H9 (cell line): ENCODE measurements around the gene FCSK. TPM values are rescaled to one million over a fixed set of nuclear protein-coding genes. Genes with fewer than 3 reads are reported as not detected.
"Not testable (repeated sequence)": the region's sequence is repeated elsewhere in the genome, so short reads cannot be mapped to it uniquely, and the experiment has no call there.

Source experiments
- DNase-seq: peaks from one replicate; pipeline ENCODE4 v3.0.0-alpha.2; 2017
- H2AFZ ChIP-seq: one replicate; pipeline ENCODE4 v1.6.1; 2013; ENCODE audit warnings: mild to moderate bottlenecking, low read length, control low read depth, moderate library complexity
- H2AK5ac ChIP-seq: 2 replicates; pipeline ENCODE4 v1.6.1; 2013; ENCODE audit warnings: low read length, control low read depth, mixed read lengths; ENCODE audit not compliant: insufficient read length
- H2BK120ac ChIP-seq: one replicate; pipeline ENCODE4 v1.6.1; 2013; ENCODE audit warnings: low read depth, mild to moderate bottlenecking, low read length, control low read depth, inconsistent platforms; ENCODE audit not compliant: poor library complexity, severe bottlenecking
- H2BK12ac ChIP-seq: 2 replicates; pipeline ENCODE4 v1.6.1; 2013; ENCODE audit warnings: low read length, control low read depth, mixed read lengths, low read depth; ENCODE audit not compliant: insufficient read length
- H2BK15ac ChIP-seq: 2 replicates; pipeline ENCODE4 v1.6.1; 2013; ENCODE audit warnings: low read depth, low read length, control low read depth
- H2BK20ac ChIP-seq: one replicate; pipeline ENCODE4 v1.6.1; 2013; ENCODE audit warnings: low read depth, mild to moderate bottlenecking, low read length, control low read depth, inconsistent platforms; ENCODE audit not compliant: poor library complexity, severe bottlenecking
- H2BK5ac ChIP-seq: 2 replicates; pipeline ENCODE4 v1.6.1; 2013; ENCODE audit warnings: low read length, control low read depth, mixed read lengths; ENCODE audit not compliant: insufficient read length
- H3K14ac ChIP-seq: 2 replicates; pipeline ENCODE4 v1.6.1; 2013; ENCODE audit warnings: low read length, control low read depth; ENCODE audit not compliant: insufficient read depth
- H3K18ac ChIP-seq: 2 replicates; pipeline ENCODE4 v1.6.1; 2013; ENCODE audit warnings: low read depth, mild to moderate bottlenecking, mixed read lengths, low read length, control low read depth; ENCODE audit not compliant: insufficient read length
- H3K23ac ChIP-seq: 2 replicates; pipeline ENCODE4 v1.6.1; 2013; ENCODE audit warnings: low read length, control low read depth, mixed read lengths, low read depth; ENCODE audit not compliant: insufficient read length
- H3K23me2 ChIP-seq: 2 replicates; pipeline ENCODE4 v1.6.1; 2013; ENCODE audit warnings: low read depth, mild to moderate bottlenecking, mixed read lengths, low read length, control low read depth; ENCODE audit not compliant: insufficient read length, poor library complexity, severe bottlenecking
- H3K27ac ChIP-seq: 2 replicates; pipeline ENCODE4 v1.5.1; 2013; ENCODE audit warnings: low read length, control low read depth, mixed read lengths, low read depth; ENCODE audit not compliant: insufficient read length
- H3K27me3 ChIP-seq: 2 replicates; pipeline ENCODE4 v1.6.1; 2013; ENCODE audit warnings: low read length, control low read depth, inconsistent platforms; ENCODE audit not compliant: insufficient read depth
- H3K4ac ChIP-seq: 2 replicates; pipeline ENCODE4 v1.6.1; 2013; ENCODE audit warnings: low read depth, mild to moderate bottlenecking, control low read depth, inconsistent platforms, low read length, moderate library complexity
- H3K4me1 ChIP-seq: 2 replicates; pipeline ENCODE4 v1.6.1; 2013; ENCODE audit warnings: low read length, control low read depth, inconsistent platforms; ENCODE audit not compliant: insufficient read depth
- H3K4me2 ChIP-seq: 2 replicates; pipeline ENCODE4 v1.6.1; 2013; ENCODE audit warnings: low read length, control low read depth, mixed read lengths; ENCODE audit not compliant: insufficient read length, insufficient read depth
- H3K56ac ChIP-seq: 2 replicates; pipeline ENCODE4 v1.6.1; 2013; ENCODE audit warnings: low read depth, mild to moderate bottlenecking, mixed read lengths, low read length, control low read depth; ENCODE audit not compliant: insufficient read length
- H3K79me1 ChIP-seq: 2 replicates; pipeline ENCODE4 v1.6.1; 2013; ENCODE audit warnings: low read depth, mild to moderate bottlenecking, moderate library complexity, low read length, control low read depth, inconsistent platforms; ENCODE audit not compliant: insufficient read depth, poor library complexity, severe bottlenecking
- H3K79me2 ChIP-seq: 2 replicates; pipeline ENCODE4 v1.6.1; 2013; ENCODE audit warnings: low read length, control low read depth, inconsistent platforms; ENCODE audit not compliant: insufficient read depth
- H3K9ac ChIP-seq: 2 replicates; pipeline ENCODE4 v1.6.1; 2013; ENCODE audit warnings: low read length, control low read depth, mixed read lengths; ENCODE audit not compliant: insufficient read length; ENCODE audit errors: extremely low read depth
- H3K9me3 ChIP-seq: one replicate; pipeline ENCODE4 v1.6.1; 2013; ENCODE audit warnings: low read depth, low read length, inconsistent platforms; ENCODE audit not compliant: control insufficient read depth
- H3T11ph ChIP-seq: one replicate; pipeline ENCODE4 v1.6.1; 2013; ENCODE audit warnings: mild to moderate bottlenecking, low read length, control low read depth, inconsistent platforms
- H4K20me1 ChIP-seq: one replicate; pipeline ENCODE4 v1.6.1; 2013; ENCODE audit not compliant: control insufficient read depth, insufficient read length, insufficient read depth
- H4K5ac ChIP-seq: 2 replicates; pipeline ENCODE4 v1.6.1; 2013; ENCODE audit warnings: low read depth, mild to moderate bottlenecking, mixed read lengths, low read length, control low read depth; ENCODE audit not compliant: insufficient read length
- H4K8ac ChIP-seq: replicated peaks from 2 replicates; pipeline ENCODE4 v1.6.1; 2013; ENCODE audit warnings: low read length, control low read depth, mixed read lengths, low read depth; ENCODE audit not compliant: insufficient read length
- H4K91ac ChIP-seq: 2 replicates; pipeline ENCODE4 v1.6.1; 2013; ENCODE audit warnings: low read depth, mild to moderate bottlenecking, moderate library complexity, mixed read lengths, low read length, control low read depth; ENCODE audit not compliant: insufficient read length
- H3K27ac Mint-ChIP-seq, 3 experiments: 2 replicates in 2 of 3; 3 replicates in 1 of 3; pipeline ENCODE4 v1.8.0; 2020 to 2021; ENCODE audit warnings: mixed read lengths in 3 of 3, mild to moderate bottlenecking in 1 of 3, moderate library complexity in 1 of 3
- H3K27me3 Mint-ChIP-seq: 2 replicates; pipeline ENCODE4 v1.8.0; 2021; ENCODE audit warnings: low read depth, mild to moderate bottlenecking, moderate library complexity, mixed read lengths
- H3K36me3 Mint-ChIP-seq, 3 experiments: 2 replicates in 2 of 3; 3 replicates in 1 of 3; pipeline ENCODE4 v1.8.0; 2020 to 2021; ENCODE audit warnings: low read depth in 3 of 3, mixed read lengths in 3 of 3; ENCODE audit not compliant: insufficient read depth in 1 of 3
- H3K4me1 Mint-ChIP-seq, 2 experiments: 2 replicates each; pipeline ENCODE4 v1.8.0; 2020; ENCODE audit warnings: mixed read lengths in 2 of 2
- H3K4me3 Mint-ChIP-seq, 2 experiments: 2 replicates in 1 of 2; 3 replicates in 1 of 2; pipeline ENCODE4 v1.8.0; 2020 to 2021; ENCODE audit warnings: mild to moderate bottlenecking in 2 of 2, mixed read lengths in 2 of 2, moderate library complexity in 1 of 2
- H3K9me3 Mint-ChIP-seq, 2 experiments: 2 replicates in 1 of 2; 3 replicates in 1 of 2; pipeline ENCODE4 v1.8.0; 2020; ENCODE audit warnings: mild to moderate bottlenecking in 2 of 2, mixed read lengths in 2 of 2, moderate library complexity in 1 of 2
- CTCF ChIP-seq: fragments of 200-600 bp; sonication (generic); conservative IDR thresholded peaks from 3 replicates; pipeline ENCODE4 v1.8.0; 2021; ENCODE audit warnings: antibody characterized with exemption, mild to moderate bottlenecking
- WGBS: extraction: QIAGEN DNeasy Blood & Tissue Kit; methylation state at CpG from one replicate; pipeline ENCODE4 v1.1.7; 2013; ENCODE audit warnings: missing lambda C conversion rate, low lambda C conversion rate, mixed read lengths; ENCODE audit not compliant: insufficient read length; ENCODE audit errors: extremely low coverage; 5-methylcytosine and 5-hydroxymethylcytosine counted together
- total RNA-seq: library from RNA; stranded (reverse); gene quantifications from 2 replicates; pipeline ENCODE4 v1.2.1, GENCODE V29; 2021

The FCSK gene
- total RNA-seq, 1 experiment from 2014 or later = 6.5 TPM

GRCh38 chr16:70448075-70448474, 6.3 kb upstream of the FCSK start:
- Histone ChIP-seq H4K8ac (no peak overlapping the region), H3K23ac (no peak overlapping the region), H2AFZ (no peak overlapping the region), H3K4ac (no peak overlapping the region), H4K91ac (no peak overlapping the region), H3K9me3 (no peaks in the 10 kb centered on the region), H4K20me1 (no peaks in the 10 kb centered on the region), H3K27me3 (no peaks in the 10 kb centered on the region), H2BK12ac (no peak overlapping the region), H3K4me2 (no peak overlapping the region), H3K79me1 (no peaks in the 10 kb centered on the region), H3K79me2 (no peaks in the 10 kb centered on the region), H2BK20ac (no peak overlapping the region), H3K56ac (no peak overlapping the region), H3K14ac (no peak overlapping the region), H2BK5ac (no peak overlapping the region), H3K9ac (no peak overlapping the region), H3K4me1 (peaks cover 3% of the 10 kb centered on the region; the same call in 1 of the 2 replicates), H4K5ac (no peak overlapping the region), H3T11ph (no peak overlapping the region), H3K27ac (no peak overlapping the region), H2AK5ac (no peak overlapping the region), H2BK120ac (no peak overlapping the region), H2BK15ac (no peak overlapping the region), H3K23me2 (no peaks in the 10 kb centered on the region), H3K18ac (no peak overlapping the region)
- H3K36me3 Mint-ChIP-seq = no peaks in the 10 kb centered on the region; a peak in 1 of 7 replicates
- H3K4me1 Mint-ChIP-seq = peaks cover 12% of the 10 kb centered on the region in 2 experiments
- DNase-seq = no peak
- no peak for TF ChIP-seq CTCF
- H3K4me3 Mint-ChIP-seq = no peak overlapping the region
- WGBS = no CpG with 5 or more reads among the region's 6 CpGs
- no peaks in the 10 kb centered on the region for H3K27me3 Mint-ChIP-seq
- no peaks in the 10 kb centered on the region for H3K9me3 Mint-ChIP-seq
- peak overlapping the region in 1 of 3 experiments; percentile 52; a peak in 1 of 7 replicates for H3K27ac Mint-ChIP-seq

- H3K79me2 ChIP-seq, H3K9ac ChIP-seq, H3K18ac ChIP-seq, H3K56ac ChIP-seq, H2BK20ac ChIP-seq, H4K5ac ChIP-seq, H3K27ac ChIP-seq, H3K4ac ChIP-seq, H3K4me2 ChIP-seq, H3K27me3 ChIP-seq, H4K8ac ChIP-seq, H4K20me1 ChIP-seq, H3K36me3 Mint-ChIP-seq, H3K79me1 ChIP-seq, H3K9me3 ChIP-seq, H3K23me2 ChIP-seq, H2AFZ ChIP-seq, H2BK15ac ChIP-seq, H2BK120ac ChIP-seq, H3K4me1 ChIP-seq, DNase-seq, H3T11ph ChIP-seq, H3K23ac ChIP-seq, H3K27me3 Mint-ChIP-seq, H2AK5ac ChIP-seq, H4K91ac ChIP-seq, H2BK12ac ChIP-seq, H2BK5ac ChIP-seq, H3K9me3 Mint-ChIP-seq, H3K14ac ChIP-seq: not testable (repeated sequence)
- peaks cover 19 to 22% of the 10 kb centered on the region in 2 experiments for H3K4me1 Mint-ChIP-seq
- no CpG with 5 or more reads among the region's 37 CpGs for WGBS
- H3K27ac Mint-ChIP-seq = peak overlapping the region in 2 of 3 experiments; percentile 6 to 68; a peak in 1 of 7 replicates
- H3K4me3 Mint-ChIP-seq = peak overlapping the region in 1 of 2 experiments; percentile 8; a peak in 1 of 5 replicates
Observed at GRCh38 chr16:70450142-70451003, 4.0 kb upstream of the FCSK start.
